Type B pancreatic cell (in vitro differentiated cells): ENCODE data around the gene RGL2. TPM values are rescaled to one million over a fixed set of nuclear protein-coding genes. Genes with fewer than 3 reads are reported as not detected.
A peak's percentile ranks its signal among the peaks of the same experiment; 100 is the strongest.

Experiments
- DNase-seq: peaks from one replicate; pipeline ENCODE4 v3.0.0; 2021; ENCODE audit warnings: mixed read lengths; ENCODE audit not compliant: unreplicated experiment; ENCODE audit errors: extremely low spot score
- H3K27ac Mint-ChIP-seq: 2 replicates; pipeline ENCODE4 v1.8.0; 2021; ENCODE audit warnings: mild to moderate bottlenecking, mixed read lengths
- H3K27me3 Mint-ChIP-seq: 2 replicates; pipeline ENCODE4 v1.8.0; 2021; ENCODE audit warnings: mixed read lengths
- H3K36me3 Mint-ChIP-seq: 2 replicates; pipeline ENCODE4 v1.8.0; 2021; ENCODE audit warnings: mixed read lengths
- H3K4me1 Mint-ChIP-seq: one replicate; pipeline ENCODE4 v1.8.0; 2021; ENCODE audit warnings: mixed read lengths; ENCODE audit not compliant: unreplicated experiment
- H3K4me3 Mint-ChIP-seq: 2 replicates; pipeline ENCODE4 v1.8.0; 2021; ENCODE audit warnings: mild to moderate bottlenecking, mixed read lengths
- H3K9me3 Mint-ChIP-seq: 2 replicates; pipeline ENCODE4 v1.8.0; 2021; ENCODE audit warnings: mixed read lengths
- total RNA-seq: library from RNA; stranded (reverse); gene quantifications from 2 replicates; pipeline ENCODE4 v1.2.1, GENCODE V29; 2021; ENCODE audit warnings: low replicate concordance
- TF ChIP-seq, protein P1 (sequence below): fragments of 200-600 bp; sonication (generic); conservative IDR thresholded peaks from 2 replicates; pipeline ENCODE4 v1.5.0; 2021; ENCODE audit warnings: antibody characterized with exemption, mild to moderate bottlenecking

RGL2 gene
- total RNA-seq, 1 donor from 2014 or later = 128 TPM

DNA sequence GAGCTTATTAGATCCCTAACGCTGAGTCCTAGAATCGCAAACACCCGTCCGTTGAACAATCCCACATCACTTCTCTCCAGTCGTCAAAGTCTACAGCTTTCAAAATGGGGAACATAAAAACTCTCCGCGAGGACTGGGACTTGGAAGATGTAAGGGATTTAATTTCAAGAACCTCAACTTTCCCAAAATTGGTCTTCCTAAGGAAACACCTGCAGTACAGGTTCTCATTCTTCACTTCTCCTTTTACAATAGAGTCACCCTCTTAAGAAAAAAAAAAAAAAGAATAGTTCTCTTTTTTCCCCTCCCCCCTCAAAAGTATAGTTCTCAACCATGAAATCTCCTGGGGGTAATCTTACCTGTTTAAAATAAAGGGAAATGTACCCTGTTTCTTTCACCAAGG, 25.4 kb upstream of the RGL2 start:
- Mint-ChIP-seq H3K36me3 (peaks cover 9% of the 10 kb centered on the region), H3K9me3 (no peaks in the 10 kb centered on the region), H3K27me3 (no peaks in the 10 kb centered on the region), H3K27ac (no peak overlapping the region), H3K4me3 (peak overlapping the region; percentile 100), H3K4me1 (peaks cover 38% of the 10 kb centered on the region)
- TF ChIP-seq, protein P1, sequence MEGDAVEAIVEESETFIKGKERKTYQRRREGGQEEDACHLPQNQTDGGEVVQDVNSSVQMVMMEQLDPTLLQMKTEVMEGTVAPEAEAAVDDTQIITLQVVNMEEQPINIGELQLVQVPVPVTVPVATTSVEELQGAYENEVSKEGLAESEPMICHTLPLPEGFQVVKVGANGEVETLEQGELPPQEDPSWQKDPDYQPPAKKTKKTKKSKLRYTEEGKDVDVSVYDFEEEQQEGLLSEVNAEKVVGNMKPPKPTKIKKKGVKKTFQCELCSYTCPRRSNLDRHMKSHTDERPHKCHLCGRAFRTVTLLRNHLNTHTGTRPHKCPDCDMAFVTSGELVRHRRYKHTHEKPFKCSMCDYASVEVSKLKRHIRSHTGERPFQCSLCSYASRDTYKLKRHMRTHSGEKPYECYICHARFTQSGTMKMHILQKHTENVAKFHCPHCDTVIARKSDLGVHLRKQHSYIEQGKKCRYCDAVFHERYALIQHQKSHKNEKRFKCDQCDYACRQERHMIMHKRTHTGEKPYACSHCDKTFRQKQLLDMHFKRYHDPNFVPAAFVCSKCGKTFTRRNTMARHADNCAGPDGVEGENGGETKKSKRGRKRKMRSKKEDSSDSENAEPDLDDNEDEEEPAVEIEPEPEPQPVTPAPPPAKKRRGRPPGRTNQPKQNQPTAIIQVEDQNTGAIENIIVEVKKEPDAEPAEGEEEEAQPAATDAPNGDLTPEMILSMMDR = no peak
- no peak for DNase-seq

DNA sequence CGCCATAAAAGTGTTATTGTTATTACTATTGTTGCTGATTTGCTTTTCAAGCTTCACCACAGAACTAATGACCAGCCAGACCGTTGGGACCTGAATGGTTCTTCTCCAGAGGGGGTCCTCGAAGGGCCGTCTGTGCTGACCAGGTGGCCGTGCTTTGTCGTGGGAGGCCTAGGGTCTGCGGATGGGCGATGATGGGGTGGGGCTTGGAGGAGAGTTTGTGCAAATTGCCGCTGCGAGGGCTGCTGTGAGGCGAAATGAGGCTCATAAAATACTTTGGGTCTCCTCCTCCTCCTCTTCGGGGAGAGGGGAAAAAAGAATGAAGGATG, 24.8 kb upstream of the RGL2 start:
- peak overlapping the region; percentile 100 for H3K4me3 Mint-ChIP-seq
- no peak for DNase-seq
- no peaks in the 10 kb centered on the region for H3K9me3 Mint-ChIP-seq
- peak overlapping the region; percentile 99 for H3K27ac Mint-ChIP-seq
- peaks cover 42% of the 10 kb centered on the region for H3K4me1 Mint-ChIP-seq
- H3K36me3 Mint-ChIP-seq = peaks cover 11% of the 10 kb centered on the region
- TF ChIP-seq, protein P1 = no peak
- H3K27me3 Mint-ChIP-seq = no peaks in the 10 kb centered on the region

DNA sequence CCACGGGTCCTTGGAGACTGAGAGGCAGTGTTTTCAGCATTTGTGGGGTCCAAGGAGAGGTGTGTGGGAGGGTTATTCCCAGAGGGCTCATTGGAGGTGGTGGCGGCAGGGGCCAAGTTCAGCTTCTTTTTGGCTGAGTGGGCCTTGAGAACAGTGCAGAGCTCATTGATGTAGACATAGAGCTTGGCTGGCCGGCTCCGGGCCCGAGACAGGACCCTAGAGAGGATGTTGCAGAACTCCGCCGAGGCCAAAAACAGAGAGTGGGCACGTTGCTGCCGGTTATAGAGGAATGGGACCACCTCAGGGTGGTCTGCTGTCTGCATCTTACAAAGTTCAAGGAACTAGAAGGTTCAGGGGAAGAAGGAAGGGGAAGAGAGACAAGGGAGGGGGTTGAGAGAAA, 22.5 kb upstream of the RGL2 start:
- no peaks in the 10 kb centered on the region for H3K9me3 Mint-ChIP-seq
- H3K4me1 Mint-ChIP-seq = peaks cover 60% of the 10 kb centered on the region
- DNase-seq = no peak
- peaks cover 14% of the 10 kb centered on the region for H3K36me3 Mint-ChIP-seq
- peak overlapping the region; percentile 86 for H3K4me3 Mint-ChIP-seq
- H3K27me3 Mint-ChIP-seq = no peaks in the 10 kb centered on the region
- TF ChIP-seq, protein P1 = no peak
- peak overlapping the region; percentile 70 for H3K27ac Mint-ChIP-seq

DNA sequence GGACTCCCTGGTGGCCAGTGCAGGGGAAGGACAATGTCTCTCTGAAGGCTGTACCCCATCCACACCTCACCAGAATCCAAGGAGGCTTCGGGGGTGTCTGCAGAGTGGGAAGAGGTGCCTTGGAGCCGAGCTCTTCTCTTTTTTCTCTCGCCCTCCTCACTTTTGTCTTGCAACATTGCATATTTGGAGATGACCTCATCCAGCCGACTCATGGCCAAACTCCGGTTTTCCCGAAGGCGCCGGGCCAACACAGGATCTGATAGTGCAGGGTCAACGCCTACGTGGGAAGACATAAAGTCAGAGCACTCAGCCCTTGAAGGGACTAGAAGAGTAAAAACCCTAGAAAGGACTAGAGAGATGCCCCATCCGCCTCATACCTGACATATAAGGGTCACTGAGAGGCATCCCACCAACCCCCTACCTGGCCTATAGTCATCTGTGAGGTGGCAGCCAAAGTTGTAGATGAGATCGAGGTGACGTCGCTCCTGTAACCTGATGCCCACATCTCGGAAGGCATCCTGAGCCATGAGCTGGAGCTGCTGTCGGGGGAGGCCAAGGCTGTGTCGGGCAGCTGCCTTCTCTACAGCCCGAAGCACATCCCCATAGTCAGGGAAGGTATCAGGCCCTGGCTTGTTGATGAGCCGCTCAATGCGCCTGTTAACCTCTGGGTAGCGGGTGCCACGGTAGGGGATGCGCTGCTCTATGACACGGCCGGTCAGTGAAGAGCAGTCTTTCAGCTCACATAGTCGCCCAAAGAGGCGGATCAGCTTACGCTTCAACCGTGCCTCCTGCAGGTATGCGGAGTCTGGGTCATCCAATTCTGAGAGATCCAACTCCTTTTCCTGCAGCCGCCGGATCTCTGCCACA, 21.8 kb upstream of the RGL2 start:
- DNase-seq = no peak
- Mint-ChIP-seq H3K4me1 (peaks cover 60% of the 10 kb centered on the region), H3K36me3 (peaks cover 14% of the 10 kb centered on the region), H3K4me3 (peak overlapping the region; percentile 86), H3K9me3 (no peaks in the 10 kb centered on the region), H3K27me3 (no peaks in the 10 kb centered on the region), H3K27ac (peak overlapping the region; percentile 70)
- TF ChIP-seq, protein P1 = no peak

DNA sequence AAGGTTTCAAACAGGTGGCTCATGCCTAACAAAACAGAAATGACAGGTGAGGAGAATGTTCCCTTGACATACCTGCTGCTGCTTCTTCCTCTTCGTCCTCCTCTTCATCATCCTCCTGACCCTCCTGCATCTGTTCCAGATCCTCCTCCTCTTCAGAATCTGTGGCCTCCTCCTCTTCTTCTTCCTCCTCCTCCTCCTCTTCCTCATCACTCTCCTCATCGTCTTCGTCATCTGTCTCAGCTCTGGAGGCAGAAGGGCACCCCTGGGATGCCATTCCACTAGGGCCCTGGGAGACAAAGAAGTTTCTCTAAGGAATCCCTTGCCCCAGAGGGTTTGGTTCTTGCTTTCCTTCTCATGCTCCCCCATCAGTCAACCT, 21.2 kb upstream of the RGL2 start:
- H3K9me3 Mint-ChIP-seq = no peaks in the 10 kb centered on the region
- H3K27ac Mint-ChIP-seq = peak overlapping the region; percentile 70
- H3K27me3 Mint-ChIP-seq = no peaks in the 10 kb centered on the region
- peak overlapping the region; percentile 74 for H3K4me3 Mint-ChIP-seq
- peaks cover 14% of the 10 kb centered on the region for H3K36me3 Mint-ChIP-seq
- TF ChIP-seq, protein P1 = no peak
- no peak for DNase-seq
- peaks cover 60% of the 10 kb centered on the region for H3K4me1 Mint-ChIP-seq
